Adrenal gland (tissue), 12 donors: Measurements from ENCODE around the gene CYB561. TPM values are rescaled to one million over a fixed set of nuclear protein-coding genes. Genes with fewer than 3 reads are reported as not detected.

Source experiments
- DNase-seq, 7 donors: peaks; one replicate each; pipeline ENCODE4 v3.0.0-alpha.2; 2019 to 2020
- H3K27ac ChIP-seq, 5 donors: fragments of 200-600 bp; sonication (generic) in 4 of 5; 1 replicate in 3 of 5; 2 replicates in 2 of 5; pipeline versions ENCODE4 v1.5.1 to v1.8.0; 2016 to 2020; ENCODE audit warnings: mild to moderate bottlenecking in 1 of 5
- H3K27me3 ChIP-seq: fragments of 200-600 bp; 2 replicates; pipeline ENCODE4 v1.8.0; 2021
- H3K36me3 ChIP-seq, 2 donors: fragments of 200-600 bp; replicated peaks in 1 of 2; 1 replicate in 1 of 2; 2 replicates in 1 of 2; pipeline versions ENCODE4 v1.5.1 to v1.8.0; 2018 to 2022
- H3K4me1 ChIP-seq, 2 donors: fragments of 200-600 bp; replicated peaks in 1 of 2; 1 replicate in 1 of 2; 2 replicates in 1 of 2; pipeline versions ENCODE4 v1.5.1 to v1.8.0; 2018 to 2021
- H3K4me3 ChIP-seq, 4 donors: fragments of 200-600 bp; sonication (generic) in 3 of 4; one replicate each; pipeline ENCODE4 v1.5.1; 2016 to 2018
- H3K9me3 ChIP-seq, 3 donors: fragments of 200-600 bp; sonication (generic) in 1 of 3; replicated peaks in 1 of 3; 1 replicate in 2 of 3; 2 replicates in 1 of 3; pipeline versions ENCODE4 v1.5.1 to v1.8.0; 2016 to 2021
- CTCF ChIP-seq, 6 experiments: fragments of 450-650 bp in 4 of 6; fragments of 200-600 bp in 2 of 6; sonication (generic) in 1 of 6; IDR thresholded peaks; 1 replicate in 5 of 6; 2 replicates in 1 of 6; pipeline versions ENCODE4 v1.5.1 to v1.8.0; 2016 to 2021; ENCODE audit warnings: antibody characterized with exemption in 6 of 6, mild to moderate bottlenecking in 2 of 6, moderate library complexity in 1 of 6
- POLR2A ChIP-seq, 2 donors: fragments of 450-650 bp; IDR thresholded peaks; one replicate each; pipeline ENCODE4 v1.6.1; 2017; ENCODE audit warnings: antibody characterized with exemption in 2 of 2, mild to moderate bottlenecking in 2 of 2, moderate library complexity in 1 of 2
- WGBS, 4 donors: extraction: QIAGEN DNeasy Blood & Tissue Kit in 2 of 4; methylation state at CpG; one replicate each; pipeline versions ENCODE4 v1.1.5 to v1.1.7; 2013 to 2017; 5-methylcytosine and 5-hydroxymethylcytosine counted together
- intact Hi-C, 2 donors: fragments of 100-400 bp; cut with DNase I; formaldehyde crosslinking; loops; one replicate each; pipeline versions ENCODE4 v1.14.1 to v1.15.0; 2022 to 2023
- polyA plus RNA-seq, 3 donors: library from polyadenylated mRNA; stranded (reverse); fragments of 200-250 nt in 2 of 3; fragments of 350-450 nt in 1 of 3; fragmentation: Illumina TruSeq in 1 of 3; extraction: RNeasy Lipid Tissue Mini Kit (QIAGEN cat#74804) in 1 of 3; gene quantifications; one replicate each; pipeline ENCODE4 v1.2.3, GENCODE V29; 2013 to 2014
- total RNA-seq, 9 donors: library from RNA; depleted of rRNA in 4 of 9; stranded (reverse); fragments of >200 nt in 4 of 9; fragments of 120-200 nt in 1 of 9; fragmentation: NEBNext Ultra II Directional in 1 of 9; extraction: Animal tissue kit (Norgen Biotek cat#: 25700) in 1 of 9; gene quantifications; one replicate each; pipeline versions ENCODE4 v1.1.0 to v1.2.4, GENCODE V29; 2013 to 2023
- donor health status: healthy with polysubstance abuse.
- donor health status: Bipolar disorder and iron deficiency.
- donor health status: DM: yes; HTN: yes; CAD: no.
- donor health status: DM: no; HTN: no; CAD: no.
- donor health status: DM: no; HTN: no; CAD: no.
- donor health status: DM: yes; HTN: yes; CAD: no.

CYB561 gene
- total and polyA plus RNA-seq, 12 donors, result 14.3 to 195 (median 68.4) TPM

- no peak overlapping the region for H3K27ac ChIP-seq
- no peak overlapping the region for H3K4me3 ChIP-seq
- peaks cover 0 to 6% of the 10 kb centered on the region in 2 donors for H3K36me3 ChIP-seq
- H3K4me1 ChIP-seq, result no peaks in the 10 kb centered on the region
- intact Hi-C loops, result loop anchor here in 1 of 2 donors (10.0 kb wide), 1 partner anchor 715 kb away; no protein-coding TSS in a partner anchor
- H3K9me3 ChIP-seq, result no peaks in the 10 kb centered on the region
- no peaks in the 10 kb centered on the region for H3K27me3 ChIP-seq
- DNase-seq, result no peak
- WGBS, 4 donors, result 86 to 90% (median 89%) methylated on average over 2 of the region's 2 CpGs
- TF ChIP-seq POLR2A (IDR thresholded peaks at IDR 0.05) (no peak), CTCF (IDR thresholded peaks at IDR 0.05) (no peak)
Measured at GRCh38 chr17:63419398-63419797, 26.7 kb downstream of the CYB561 start.

GRCh38 chr17:63418540-63418939 lies 27.6 kb downstream of the CYB561 start:
- H3K4me1 ChIP-seq, result no peaks in the 10 kb centered on the region
- no peak for DNase-seq
- H3K27ac ChIP-seq, result no peak overlapping the region
- intact Hi-C loops, result loop anchor here in 1 of 2 donors (10.0 kb wide), 1 partner anchor 714 kb away; no protein-coding TSS in a partner anchor
- WGBS, 4 donors, result 83 to 89% (median 85%) methylated on average over 8 of the region's 8 CpGs
- no peak overlapping the region for H3K4me3 ChIP-seq
- H3K9me3 ChIP-seq, result no peaks in the 10 kb centered on the region
- no peak for TF ChIP-seq POLR2A (IDR thresholded peaks at IDR 0.05)
- no peak for TF ChIP-seq CTCF (IDR thresholded peaks at IDR 0.05)
- no peaks in the 10 kb centered on the region for H3K27me3 ChIP-seq
- H3K36me3 ChIP-seq, result peaks cover 0 to 6% of the 10 kb centered on the region in 2 donors

- H3K4me1 ChIP-seq, result no peaks in the 10 kb centered on the region
- intact Hi-C loops, result loop anchor here in 1 of 2 donors (10.0 kb wide), 1 partner anchor 709 kb away; no protein-coding TSS in a partner anchor
- no peak overlapping the region for H3K27ac ChIP-seq
- H3K27me3 ChIP-seq, result no peaks in the 10 kb centered on the region
- peaks cover 0 to 7% of the 10 kb centered on the region in 2 donors for H3K36me3 ChIP-seq
- no peak overlapping the region for H3K4me3 ChIP-seq
- WGBS, 4 donors, result 87 to 94% (median 90%) methylated on average over 4 of the region's 4 CpGs
- no peak for DNase-seq
- TF ChIP-seq POLR2A (IDR thresholded peaks at IDR 0.05), result no peak
- TF ChIP-seq CTCF (IDR thresholded peaks at IDR 0.05), result no peak
- H3K9me3 ChIP-seq, result no peaks in the 10 kb centered on the region
Measured at GRCh38 chr17:63414222-63414621, 31.9 kb downstream of the CYB561 start.

GRCh38 chr17:63413128-63413527 lies 33.0 kb downstream of the CYB561 start:
- Histone ChIP-seq H3K36me3 (peaks cover 0 to 7% of the 10 kb centered on the region in 2 donors), H3K4me3 (no peak overlapping the region), H3K27me3 (no peaks in the 10 kb centered on the region)

More at GRCh38 chr17:63413128-63413527, 33.0 kb downstream of the CYB561 start:
- TF ChIP-seq POLR2A (IDR thresholded peaks at IDR 0.05) (no peak), CTCF (IDR thresholded peaks at IDR 0.05) (no peak)
- WGBS, 4 donors, result 91 to 96% (median 92%) methylated on average over 3 of the region's 3 CpGs
- Histone ChIP-seq H3K9me3 (no peaks in the 10 kb centered on the region), H3K27ac (no peak overlapping the region), H3K4me1 (no peaks in the 10 kb centered on the region)
- DNase-seq, result no peak
- intact Hi-C loops, result loop anchor here in 1 of 2 donors (10.0 kb wide), 1 partner anchor 708 kb away; no protein-coding TSS in a partner anchor
